ENCODE data around the gene RAPSN. TPM values are rescaled to one million over a fixed set of nuclear protein-coding genes. Genes with fewer than 3 reads are reported as not detected.

RAPSN gene
- total and polyA plus RNA-seq, 2 donors (not counting 1 experiment from before 2014, with no cell fraction given): 0.25 to 1.0 TPM

DNA sequence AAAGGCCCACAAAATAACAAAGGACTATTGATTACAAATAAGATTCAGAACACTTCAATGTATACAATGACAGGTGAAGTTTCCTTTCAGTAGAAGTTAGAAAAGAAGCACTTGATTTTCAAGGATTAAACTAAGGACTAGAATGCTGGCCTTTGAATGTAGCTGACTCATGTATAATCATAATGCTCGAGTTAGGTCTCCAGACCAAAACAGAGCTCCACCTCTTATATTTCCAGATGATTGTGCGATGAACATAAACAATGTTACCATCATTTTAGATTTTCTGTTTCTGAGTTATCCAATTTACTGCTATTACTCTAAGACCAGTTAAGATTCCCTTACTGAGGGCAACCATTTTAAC is 40.4 kb upstream of the RAPSN start:
- POLR2A ChIA-PET: no interaction called here
- Histone ChIP-seq H3K9me3 (ENCODE audit: control extremely low read depth in 1 of 3, control insufficient read depth in 2 of 3, insufficient read depth in 1 of 3, low read length in 2 of 3) (no peaks in the 10 kb centered on the region), H3K4me1 (ENCODE audit: control insufficient read depth in 2 of 2, insufficient read depth in 2 of 2, low read length in 2 of 2) (no peaks in the 10 kb centered on the region), H3K4me2 (replicated peaks; ENCODE audit: low read depth, low read length, poor library complexity, severe bottlenecking) (no peak overlapping the region), H3K9ac (ENCODE audit: low read length) (no peak overlapping the region), H2AFZ (ENCODE audit: insufficient read depth, low read depth, low read length, poor library complexity, severe bottlenecking) (no peak overlapping the region), H4K20me1 (ENCODE audit: control insufficient read depth, insufficient read depth, low read length, poor library complexity, severe bottlenecking) (peaks cover 28% of the 10 kb centered on the region), H3K4me3 (ENCODE audit: control extremely low read depth in 1 of 5, extremely low read depth in 1 of 5, insufficient read depth in 1 of 5, low read depth in 2 of 5, low read length in 4 of 5) (no peak overlapping the region), H3K27me3 (replicated peaks in 1 of 4; ENCODE audit: control extremely low read depth in 1 of 4, control insufficient read depth in 3 of 4, insufficient read depth in 4 of 4, low read length in 3 of 4) (no peaks in the 10 kb centered on the region), H3K36me3 (replicated peaks in 1 of 2; ENCODE audit: control extremely low read depth in 1 of 2, control insufficient read depth in 1 of 2, extremely low read depth in 1 of 2, insufficient read depth in 2 of 2, low read length in 1 of 2) (peaks cover 7 to 60% of the 10 kb centered on the region in 2 experiments), H3K27ac (ENCODE audit: low read length in 2 of 2) (no peak overlapping the region), H3K79me2 (ENCODE audit: control insufficient read depth, insufficient read depth, low read length) (peaks cover 48% of the 10 kb centered on the region)
- DNase-seq: no peak
- H3K4me1 Mint-ChIP-seq: peaks cover 7% of the 10 kb centered on the region
- H3K9me3 Mint-ChIP-seq (ENCODE audit: insufficient read depth): no peaks in the 10 kb centered on the region
- WGBS (ENCODE audit: insufficient coverage): no CpG with 5 or more reads among the region's 2 CpGs
- no peak for ATAC-seq (ENCODE audit: low read depth)
- CTCF ChIA-PET: no interaction called here
- no peaks in the 10 kb centered on the region for H3K27me3 Mint-ChIP-seq
- no peak overlapping the region for H3K27ac Mint-ChIP-seq
- no peak overlapping the region for H3K4me3 Mint-ChIP-seq
- no peak for TF ChIP-seq EZH2 (IDR thresholded peaks at IDR 0.05; ENCODE audit: borderline replicate concordance, insufficient read depth, low read depth, low read length, poor library complexity, severe bottlenecking)
- TF ChIP-seq, protein P1, sequence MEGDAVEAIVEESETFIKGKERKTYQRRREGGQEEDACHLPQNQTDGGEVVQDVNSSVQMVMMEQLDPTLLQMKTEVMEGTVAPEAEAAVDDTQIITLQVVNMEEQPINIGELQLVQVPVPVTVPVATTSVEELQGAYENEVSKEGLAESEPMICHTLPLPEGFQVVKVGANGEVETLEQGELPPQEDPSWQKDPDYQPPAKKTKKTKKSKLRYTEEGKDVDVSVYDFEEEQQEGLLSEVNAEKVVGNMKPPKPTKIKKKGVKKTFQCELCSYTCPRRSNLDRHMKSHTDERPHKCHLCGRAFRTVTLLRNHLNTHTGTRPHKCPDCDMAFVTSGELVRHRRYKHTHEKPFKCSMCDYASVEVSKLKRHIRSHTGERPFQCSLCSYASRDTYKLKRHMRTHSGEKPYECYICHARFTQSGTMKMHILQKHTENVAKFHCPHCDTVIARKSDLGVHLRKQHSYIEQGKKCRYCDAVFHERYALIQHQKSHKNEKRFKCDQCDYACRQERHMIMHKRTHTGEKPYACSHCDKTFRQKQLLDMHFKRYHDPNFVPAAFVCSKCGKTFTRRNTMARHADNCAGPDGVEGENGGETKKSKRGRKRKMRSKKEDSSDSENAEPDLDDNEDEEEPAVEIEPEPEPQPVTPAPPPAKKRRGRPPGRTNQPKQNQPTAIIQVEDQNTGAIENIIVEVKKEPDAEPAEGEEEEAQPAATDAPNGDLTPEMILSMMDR (IDR thresholded peaks at IDR 0.05): no peak
- intact Hi-C loops (cut with micrococcal nuclease): no loop called here

DNA sequence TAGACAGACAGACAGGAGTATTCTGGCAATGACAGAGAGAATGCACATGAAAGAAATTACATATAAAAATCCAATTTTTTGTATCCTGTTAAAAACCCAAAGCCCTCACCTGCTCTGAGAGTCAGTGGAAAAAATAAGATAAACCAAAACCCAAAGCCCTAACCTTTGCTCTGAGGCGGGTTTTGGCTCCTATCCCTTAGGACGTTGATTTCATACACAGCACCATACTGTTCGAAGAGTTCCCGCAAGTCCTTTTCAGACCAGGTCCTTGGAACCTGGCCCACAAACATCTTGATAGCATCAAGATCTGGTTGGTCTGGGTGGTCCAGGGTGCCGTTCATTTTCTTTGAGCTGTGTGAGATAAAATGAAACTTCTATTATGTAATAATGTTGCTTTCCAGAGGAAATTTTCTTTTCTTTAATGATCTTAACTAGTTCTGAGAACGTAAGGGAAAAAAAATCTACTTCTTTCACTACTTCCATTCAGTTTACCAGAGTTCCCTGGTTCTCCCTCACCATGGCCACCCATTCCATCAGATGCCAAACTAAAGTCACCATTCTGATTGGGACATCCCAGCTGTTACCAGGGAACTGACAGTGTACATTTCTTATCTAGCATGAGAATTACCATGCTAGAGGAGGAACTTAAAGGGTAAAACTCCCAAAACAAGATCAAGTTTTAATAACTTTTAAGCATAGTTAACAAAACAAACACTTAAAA is 39.9 kb upstream of the RAPSN start:
- CTCF ChIA-PET: no interaction called here

More for the DNA sequence above, 39.9 kb upstream of the RAPSN start:
- Mint-ChIP-seq H3K4me1 (peaks cover 5% of the 10 kb centered on the region), H3K27me3 (no peaks in the 10 kb centered on the region), H3K27ac (no peak overlapping the region), H3K4me3 (no peak overlapping the region), H3K9me3 (ENCODE audit: insufficient read depth) (no peaks in the 10 kb centered on the region)
- Histone ChIP-seq H3K9ac (ENCODE audit: low read length) (no peak overlapping the region), H3K27me3 (replicated peaks in 1 of 4; ENCODE audit: control extremely low read depth in 1 of 4, control insufficient read depth in 3 of 4, insufficient read depth in 4 of 4, low read length in 3 of 4) (no peaks in the 10 kb centered on the region), H3K79me2 (ENCODE audit: control insufficient read depth, insufficient read depth, low read length) (peaks cover 48% of the 10 kb centered on the region), H3K9me3 (ENCODE audit: control extremely low read depth in 1 of 3, control insufficient read depth in 2 of 3, insufficient read depth in 1 of 3, low read length in 2 of 3) (no peaks in the 10 kb centered on the region), H4K20me1 (ENCODE audit: control insufficient read depth, insufficient read depth, low read length, poor library complexity, severe bottlenecking) (peaks cover 25% of the 10 kb centered on the region), H2AFZ (ENCODE audit: insufficient read depth, low read depth, low read length, poor library complexity, severe bottlenecking) (no peak overlapping the region), H3K36me3 (replicated peaks in 1 of 2; ENCODE audit: control extremely low read depth in 1 of 2, control insufficient read depth in 1 of 2, extremely low read depth in 1 of 2, insufficient read depth in 2 of 2, low read length in 1 of 2) (peaks cover 5 to 59% of the 10 kb centered on the region in 2 experiments), H3K4me3 (ENCODE audit: control extremely low read depth in 1 of 5, extremely low read depth in 1 of 5, insufficient read depth in 1 of 5, low read depth in 2 of 5, low read length in 4 of 5) (no peak overlapping the region), H3K27ac (ENCODE audit: low read length in 2 of 2) (no peak overlapping the region), H3K4me2 (replicated peaks; ENCODE audit: low read depth, low read length, poor library complexity, severe bottlenecking) (no peak overlapping the region), H3K4me1 (ENCODE audit: control insufficient read depth in 2 of 2, insufficient read depth in 2 of 2, low read length in 2 of 2) (no peaks in the 10 kb centered on the region)
- DNase-seq (no peak), ATAC-seq (ENCODE audit: low read depth) (no peak)
- intact Hi-C loops (cut with micrococcal nuclease): no loop called here
- TF ChIP-seq EZH2 (IDR thresholded peaks at IDR 0.05; ENCODE audit: borderline replicate concordance, insufficient read depth, low read depth, low read length, poor library complexity, severe bottlenecking): no peak
- TF ChIP-seq, protein P1 (IDR thresholded peaks at IDR 0.05): no peak
- POLR2A ChIA-PET: no interaction called here
- no CpG with 5 or more reads among the region's 6 CpGs for WGBS (ENCODE audit: insufficient coverage)
